GM13976 (cell line): ENCODE results near the gene ARL13B.
"Not testable (repeated sequence)": the region's sequence is repeated elsewhere in the genome, so short reads cannot be mapped to it uniquely, and the experiment has no call there.

ENCODE experiments used
- DNase-seq: peaks from one replicate; pipeline ENCODE4 v3.0.0; 2012; ENCODE audit warnings: low spot score
- in situ Hi-C: fragments of 300-500 bp; cut with MboI; formaldehyde crosslinking; loops from one replicate; pipeline ENCODE4 v1.12.0; 2022; ENCODE audit warnings: low sequenced_read_pairs, mixed read lengths, inconsistent platforms; ENCODE audit not compliant: unreplicated experiment
- TF ChIP-seq, protein P1 (sequence below): IDR thresholded peaks from 2 replicates; pipeline ENCODE4 v1.5.1; 2012; ENCODE audit warnings: borderline replicate concordance, mild to moderate bottlenecking; ENCODE audit not compliant: insufficient read depth; ENCODE audit errors: extremely low read depth, missing control alignments, control extremely low read depth

Gene ARL13B

DNA sequence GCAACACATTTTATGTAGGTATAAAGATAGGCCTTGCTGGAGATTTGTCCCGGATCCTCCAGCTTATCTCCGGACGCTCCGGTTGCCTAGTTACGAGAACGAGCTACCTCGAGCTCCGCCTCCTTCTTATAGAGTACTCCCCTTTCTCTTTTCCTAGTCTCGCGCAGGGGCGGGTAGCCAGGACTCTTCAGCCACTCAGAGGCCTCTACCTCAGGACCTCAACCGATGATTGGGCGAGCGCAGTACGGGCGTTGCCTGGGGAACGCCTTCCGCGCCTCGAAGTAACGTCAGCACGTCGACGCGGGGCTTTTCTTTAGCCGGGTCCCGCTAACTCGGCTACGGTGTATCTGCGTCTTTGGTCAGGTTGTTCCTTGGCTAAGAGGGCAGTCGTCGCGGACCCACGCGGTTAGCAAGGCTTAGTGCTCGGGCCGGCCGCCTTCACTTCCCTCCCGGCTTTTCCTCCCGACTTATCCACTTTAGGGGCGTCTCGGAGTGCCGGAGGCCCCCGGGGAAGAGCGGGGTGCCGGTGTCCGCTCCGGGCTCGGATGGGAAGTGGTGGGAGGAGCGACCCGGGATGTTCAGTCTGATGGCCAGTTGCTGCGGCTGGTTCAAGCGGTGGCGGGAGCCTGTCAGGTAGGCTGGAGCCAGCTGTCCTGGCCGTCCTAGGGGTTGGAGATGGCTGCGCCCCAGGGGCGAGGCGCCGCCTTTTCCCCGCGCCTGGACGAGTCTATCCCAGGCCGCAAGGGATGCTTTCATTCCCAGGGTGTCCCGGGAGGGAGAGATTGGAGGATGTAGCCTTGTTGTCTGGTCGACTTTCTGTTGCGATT, at the start of gene ARL13B:
TSS of gene ARL13B (plus strand) at position 306 of the 827 bp plus-strand sequence. CDS start at position 575, 269 bp downstream.
- peak; percentile 96 for DNase-seq
- in situ Hi-C loops = no loop called here
- TF ChIP-seq, protein P1, sequence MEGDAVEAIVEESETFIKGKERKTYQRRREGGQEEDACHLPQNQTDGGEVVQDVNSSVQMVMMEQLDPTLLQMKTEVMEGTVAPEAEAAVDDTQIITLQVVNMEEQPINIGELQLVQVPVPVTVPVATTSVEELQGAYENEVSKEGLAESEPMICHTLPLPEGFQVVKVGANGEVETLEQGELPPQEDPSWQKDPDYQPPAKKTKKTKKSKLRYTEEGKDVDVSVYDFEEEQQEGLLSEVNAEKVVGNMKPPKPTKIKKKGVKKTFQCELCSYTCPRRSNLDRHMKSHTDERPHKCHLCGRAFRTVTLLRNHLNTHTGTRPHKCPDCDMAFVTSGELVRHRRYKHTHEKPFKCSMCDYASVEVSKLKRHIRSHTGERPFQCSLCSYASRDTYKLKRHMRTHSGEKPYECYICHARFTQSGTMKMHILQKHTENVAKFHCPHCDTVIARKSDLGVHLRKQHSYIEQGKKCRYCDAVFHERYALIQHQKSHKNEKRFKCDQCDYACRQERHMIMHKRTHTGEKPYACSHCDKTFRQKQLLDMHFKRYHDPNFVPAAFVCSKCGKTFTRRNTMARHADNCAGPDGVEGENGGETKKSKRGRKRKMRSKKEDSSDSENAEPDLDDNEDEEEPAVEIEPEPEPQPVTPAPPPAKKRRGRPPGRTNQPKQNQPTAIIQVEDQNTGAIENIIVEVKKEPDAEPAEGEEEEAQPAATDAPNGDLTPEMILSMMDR = no peak

DNA sequence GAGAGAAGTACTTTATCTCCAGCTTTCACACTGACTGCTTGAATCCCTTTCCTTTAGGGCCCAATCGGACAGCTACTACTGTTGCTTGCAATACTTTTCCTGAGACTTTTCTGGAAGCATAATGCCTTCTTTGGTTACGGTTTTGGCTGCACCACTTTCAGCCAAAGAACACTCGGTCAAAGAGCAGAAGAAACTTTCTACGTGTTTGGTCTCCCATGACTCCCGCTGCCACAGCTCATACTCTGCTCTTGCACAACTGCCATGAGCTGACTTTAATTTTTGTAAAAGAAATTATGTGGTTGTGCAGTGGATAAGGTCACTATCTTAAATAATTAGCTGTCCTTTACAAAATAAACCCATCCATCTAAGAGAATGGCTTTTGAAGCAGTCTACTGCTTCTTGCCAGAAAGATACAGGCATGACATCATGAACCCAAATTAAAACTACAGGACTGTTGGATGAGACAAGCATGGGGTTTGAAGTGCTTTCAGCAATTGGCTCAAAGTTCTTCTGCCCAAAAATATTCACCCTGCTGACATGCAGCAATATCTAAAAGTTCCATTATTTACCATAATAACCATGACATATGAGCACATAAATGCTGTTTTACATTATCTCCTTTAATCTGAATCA, 48.2 kb upstream of the ARL13B start:
- TF ChIP-seq, protein P1 = no peak
- in situ Hi-C loops = no loop called here
- no peak for DNase-seq

GRCh38 chr3:93934366-93935046, 45.4 kb upstream of the ARL13B start:
- in situ Hi-C loops = no loop called here
- DNase-seq = no peak
- TF ChIP-seq, protein P1 = no peak

- in situ Hi-C loops = no loop called here
- TF ChIP-seq, protein P1 = no peak
- DNase-seq = no peak
Observed at GRCh38 chr3:93936549-93936948, 43.4 kb upstream of the ARL13B start.

GRCh38 chr3:93937485-93937884, 42.5 kb upstream of the ARL13B start:
- in situ Hi-C loops, DNase-seq: not testable (repeated sequence)

DNA sequence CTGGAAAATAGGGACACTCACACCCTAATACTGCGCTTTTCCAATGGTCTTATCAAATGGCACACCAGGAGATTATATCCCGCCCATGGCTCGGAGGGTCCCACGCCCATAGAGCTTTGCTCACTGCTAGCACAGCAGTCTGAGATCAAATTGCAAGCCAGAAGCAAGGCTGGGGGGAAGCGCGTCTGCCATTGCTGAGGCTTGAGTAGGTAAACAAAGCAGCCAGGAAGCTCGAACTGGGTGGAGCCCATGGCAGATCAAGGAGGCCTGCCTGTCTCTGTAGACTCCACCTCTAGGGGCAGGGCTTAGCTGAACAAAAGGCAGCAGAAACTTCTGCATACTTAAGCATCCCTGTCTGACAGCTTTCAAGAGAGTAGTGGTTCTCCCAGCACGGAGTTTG, 30.0 kb upstream of the ARL13B start:
- DNase-seq, in situ Hi-C loops: not testable (repeated sequence)

DNA sequence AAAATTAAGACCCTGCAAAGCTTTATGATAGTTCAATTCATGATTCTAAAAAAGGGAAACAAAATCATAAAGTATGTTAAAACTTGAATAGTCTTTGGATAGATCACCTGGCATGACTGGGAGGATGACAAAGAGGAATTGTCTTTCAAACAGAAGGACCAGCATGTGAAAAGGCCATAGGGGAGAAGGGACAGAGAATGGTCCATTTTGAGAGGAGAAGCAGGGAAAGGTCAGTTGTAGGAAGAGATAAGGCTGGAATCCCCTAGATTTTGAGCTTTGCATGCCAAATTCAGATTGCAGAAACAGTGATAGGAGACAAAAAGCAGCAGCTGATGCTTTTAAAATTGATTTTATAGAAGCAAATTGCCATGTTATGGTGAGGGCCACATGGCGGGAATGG, 18.9 kb upstream of the ARL13B start:
- DNase-seq = no peak
- in situ Hi-C loops = no loop called here
- TF ChIP-seq, protein P1 = no peak
